SU-DHL-6 (cell line): Measurements from ENCODE around the gene FNIP2.
"Not testable (repeated sequence)": the region's sequence is repeated elsewhere in the genome, so short reads cannot be mapped to it uniquely, and the experiment has no call there.

Experiments used
- EZH2phosphoT487 ChIP-seq: fragments of 200-600 bp; sonication (generic), shearing (Covaris generic); conservative IDR thresholded peaks from 2 replicates; pipeline ENCODE4 v1.6.1; 2018; ENCODE audit warnings: mild to moderate bottlenecking, antibody characterized with exemption, low read length, moderate library complexity, mixed read lengths
- TF ChIP-seq, protein P1 (sequence below): fragments of 200-600 bp; sonication (generic); IDR thresholded peaks from one replicate; pipeline ENCODE4 v1.5.1; 2017; ENCODE audit warnings: antibody characterized with exemption, mild to moderate bottlenecking, low read length, moderate library complexity; ENCODE audit not compliant: insufficient read depth, poor library complexity, severe bottlenecking

- TF ChIP-seq, protein P1, sequence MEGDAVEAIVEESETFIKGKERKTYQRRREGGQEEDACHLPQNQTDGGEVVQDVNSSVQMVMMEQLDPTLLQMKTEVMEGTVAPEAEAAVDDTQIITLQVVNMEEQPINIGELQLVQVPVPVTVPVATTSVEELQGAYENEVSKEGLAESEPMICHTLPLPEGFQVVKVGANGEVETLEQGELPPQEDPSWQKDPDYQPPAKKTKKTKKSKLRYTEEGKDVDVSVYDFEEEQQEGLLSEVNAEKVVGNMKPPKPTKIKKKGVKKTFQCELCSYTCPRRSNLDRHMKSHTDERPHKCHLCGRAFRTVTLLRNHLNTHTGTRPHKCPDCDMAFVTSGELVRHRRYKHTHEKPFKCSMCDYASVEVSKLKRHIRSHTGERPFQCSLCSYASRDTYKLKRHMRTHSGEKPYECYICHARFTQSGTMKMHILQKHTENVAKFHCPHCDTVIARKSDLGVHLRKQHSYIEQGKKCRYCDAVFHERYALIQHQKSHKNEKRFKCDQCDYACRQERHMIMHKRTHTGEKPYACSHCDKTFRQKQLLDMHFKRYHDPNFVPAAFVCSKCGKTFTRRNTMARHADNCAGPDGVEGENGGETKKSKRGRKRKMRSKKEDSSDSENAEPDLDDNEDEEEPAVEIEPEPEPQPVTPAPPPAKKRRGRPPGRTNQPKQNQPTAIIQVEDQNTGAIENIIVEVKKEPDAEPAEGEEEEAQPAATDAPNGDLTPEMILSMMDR = not testable (repeated sequence)
- not testable (repeated sequence) for TF ChIP-seq EZH2phosphoT487
Observed at GRCh38 chr4:158927774-158928173, 158.9 kb downstream of the FNIP2 start.
